ENCODE results near the gene TMEM94. TPM values are rescaled to one million over a fixed set of nuclear protein-coding genes. Genes with fewer than 3 reads are reported as not detected.

The TMEM94 gene
- total and polyA plus RNA-seq, 3 experiments from 2014 or later: 18.8 to 66.0 (median 63.3) TPM

DNA sequence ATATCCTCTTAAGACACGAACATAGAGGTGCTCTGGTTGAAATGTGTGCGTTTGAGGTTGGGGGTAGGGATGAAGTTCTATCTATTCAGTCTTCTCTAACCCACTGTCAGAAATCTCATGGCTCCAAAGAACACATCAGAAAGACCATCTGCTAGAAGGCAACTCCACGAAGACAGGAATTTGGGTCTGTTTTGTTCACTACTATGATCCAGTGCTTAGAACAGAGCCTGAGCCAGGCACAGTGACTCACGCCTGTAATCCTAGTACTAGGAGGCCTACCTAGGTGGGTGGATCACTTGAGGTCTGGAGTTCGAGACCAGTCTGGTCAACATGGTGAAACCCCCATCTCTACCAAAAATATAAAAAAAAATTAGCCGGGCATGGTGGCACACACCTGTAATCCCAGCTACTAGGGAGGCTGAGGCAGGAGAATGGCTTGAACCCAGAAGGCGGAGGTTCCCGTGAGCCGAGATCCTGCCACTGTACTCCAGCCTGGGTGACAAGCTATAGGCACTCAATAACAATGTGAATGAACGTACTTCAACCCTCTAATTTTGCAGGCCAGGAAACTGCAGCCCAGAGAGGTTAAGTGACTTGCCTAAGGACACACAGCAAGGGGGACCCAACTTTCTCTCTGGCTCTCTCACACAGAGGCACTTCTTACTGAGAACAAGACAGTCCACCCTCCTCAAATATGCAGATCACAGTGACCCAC is 56.6 kb downstream of the TMEM94 start:
- Histone ChIP-seq H3K4me3 (ENCODE audit: low read length) (no peak overlapping the region), H3K36me3 (ENCODE audit: insufficient read depth, low read length) (no peaks in the 10 kb centered on the region), H3K9me3 (ENCODE audit: low read length) (no peaks in the 10 kb centered on the region), H3K27me3 (ENCODE audit: insufficient read depth, low read length, poor library complexity, severe bottlenecking) (no peaks in the 10 kb centered on the region), H3K4me1 (ENCODE audit: insufficient read depth, low read length) (peaks cover 11% of the 10 kb centered on the region), H3K27ac (ENCODE audit: low read depth, low read length) (no peak overlapping the region)
- no peak for DNase-seq
- ChIA-PET CTCF (interaction anchor here (0.7 to 1.6 kb wide), 3 partner anchors 8 to 86 kb away, joined by 3 to 5 read pairs (median 3); no protein-coding TSS in a partner anchor), POLR2A (no interaction called here)
- Mint-ChIP-seq H3K4me3 (peak overlapping the region in 3 of 7 donors; percentile 52 to 62 (median 55)), H3K9me3 (no peaks in the 10 kb centered on the region), H3K27me3 (peaks cover 0 to 6% of the 10 kb centered on the region in 2 donors), H3K27ac (peak overlapping the region in 1 of 8 donors; percentile 33), H3K4me1 (peaks cover 11 to 12% (median 12%) of the 10 kb centered on the region in 3 donors), H3K36me3 (peaks cover 0 to 6% (median 0%) of the 10 kb centered on the region in 3 donors)

DNA sequence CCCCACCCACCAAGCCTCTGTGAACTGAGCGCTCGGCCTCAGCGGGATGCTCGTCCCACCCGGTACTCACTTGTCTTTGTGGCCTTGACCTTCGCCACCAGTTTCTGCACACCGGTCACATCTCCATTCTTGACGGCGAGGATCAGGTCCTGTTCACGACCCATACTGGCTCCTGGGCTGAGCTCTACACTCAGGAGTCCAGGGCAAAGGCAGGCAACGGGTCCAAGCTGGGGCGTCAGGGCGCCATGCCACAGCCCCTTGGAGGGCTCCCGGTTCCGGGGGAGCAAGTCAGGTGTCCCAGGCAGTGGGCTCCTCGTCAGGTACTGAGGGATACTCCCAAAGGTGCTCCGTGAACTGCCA is 57.2 kb downstream of the TMEM94 start:
- ChIA-PET POLR2A (no interaction called here), CTCF (interaction anchor here (1.6 kb wide), 1 partner anchor 9 kb away, joined by 5 read pairs; no protein-coding TSS in a partner anchor)
- Mint-ChIP-seq H3K9me3 (no peaks in the 10 kb centered on the region), H3K4me1 (peaks cover 17% of the 10 kb centered on the region in 3 donors), H3K4me3 (peak overlapping the region in 5 of 7 donors; percentile 39 to 82 (median 55)), H3K27me3 (peaks cover 0 to 5% of the 10 kb centered on the region in 2 donors), H3K36me3 (peaks cover 3 to 11% (median 3%) of the 10 kb centered on the region in 3 donors), H3K27ac (no peak overlapping the region)
- H3K4me1 ChIP-seq (ENCODE audit: insufficient read depth, low read length): peaks cover 16% of the 10 kb centered on the region
- H3K27me3 ChIP-seq (ENCODE audit: insufficient read depth, low read length, poor library complexity, severe bottlenecking): no peaks in the 10 kb centered on the region
- no peaks in the 10 kb centered on the region for H3K36me3 ChIP-seq (ENCODE audit: insufficient read depth, low read length)
- H3K27ac ChIP-seq (ENCODE audit: low read depth, low read length): no peak overlapping the region
- H3K4me3 ChIP-seq (ENCODE audit: low read length): no peak overlapping the region
- no peak for DNase-seq
- no peaks in the 10 kb centered on the region for H3K9me3 ChIP-seq (ENCODE audit: low read length)

DNA sequence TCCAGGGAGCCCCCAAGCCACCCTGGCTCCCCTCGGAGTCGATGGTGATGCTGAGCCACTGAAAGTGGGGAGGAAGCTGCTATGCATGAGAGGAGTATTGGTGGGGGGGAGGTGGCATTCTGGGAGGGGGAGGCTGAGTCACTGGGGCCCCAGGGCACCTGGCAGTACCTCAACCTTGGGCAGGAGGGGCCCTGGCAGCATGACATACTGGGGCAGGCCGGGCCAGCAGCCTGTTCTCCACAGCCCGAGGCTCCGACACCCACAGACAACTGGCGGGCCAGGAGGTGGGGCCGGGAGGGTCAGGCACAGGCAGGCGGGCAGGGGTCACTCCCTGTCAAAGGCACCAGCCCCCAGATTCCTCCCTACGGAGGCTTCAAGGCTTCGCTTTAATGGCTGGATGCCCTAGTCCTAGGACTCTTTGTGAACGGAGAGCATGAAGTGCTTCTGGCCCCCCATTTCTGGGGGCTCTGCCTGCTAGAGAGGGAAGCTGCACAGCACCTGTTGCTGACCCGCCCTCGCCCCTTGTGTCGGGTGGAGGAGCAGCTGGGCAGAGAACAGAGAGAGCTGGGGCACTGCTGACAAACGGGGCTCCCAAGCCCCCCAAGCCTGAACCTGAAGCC is 58.0 kb downstream of the TMEM94 start:
- Mint-ChIP-seq H3K36me3 (peaks cover 3 to 18% (median 10%) of the 10 kb centered on the region in 3 donors), H3K4me3 (peak overlapping the region in 6 of 7 donors; percentile 26 to 82 (median 57)), H3K27me3 (peaks cover 0 to 3% of the 10 kb centered on the region in 2 donors), H3K9me3 (no peaks in the 10 kb centered on the region), H3K27ac (no peak overlapping the region), H3K4me1 (peaks cover 24 to 25% (median 25%) of the 10 kb centered on the region in 3 donors)
- H3K27me3 ChIP-seq (ENCODE audit: insufficient read depth, low read length, poor library complexity, severe bottlenecking): no peaks in the 10 kb centered on the region
- no peak overlapping the region for H3K27ac ChIP-seq (ENCODE audit: low read depth, low read length)
- no peaks in the 10 kb centered on the region for H3K9me3 ChIP-seq (ENCODE audit: low read length)
- H3K4me3 ChIP-seq (ENCODE audit: low read length): no peak overlapping the region
- H3K36me3 ChIP-seq (ENCODE audit: insufficient read depth, low read length): no peaks in the 10 kb centered on the region
- DNase-seq: no peak
- ChIA-PET POLR2A (interaction anchor here (0.5 to 0.6 kb wide), 3 partner anchors 21 to 641 kb away, joined by 3 read pairs; no protein-coding TSS in a partner anchor), CTCF (interaction anchor here (0.7 to 1.6 kb wide), 2 partner anchors 9 to 10 kb away, joined by 3 to 5 read pairs; no protein-coding TSS in a partner anchor)
- H3K4me1 ChIP-seq (ENCODE audit: insufficient read depth, low read length): peaks cover 24% of the 10 kb centered on the region

DNA sequence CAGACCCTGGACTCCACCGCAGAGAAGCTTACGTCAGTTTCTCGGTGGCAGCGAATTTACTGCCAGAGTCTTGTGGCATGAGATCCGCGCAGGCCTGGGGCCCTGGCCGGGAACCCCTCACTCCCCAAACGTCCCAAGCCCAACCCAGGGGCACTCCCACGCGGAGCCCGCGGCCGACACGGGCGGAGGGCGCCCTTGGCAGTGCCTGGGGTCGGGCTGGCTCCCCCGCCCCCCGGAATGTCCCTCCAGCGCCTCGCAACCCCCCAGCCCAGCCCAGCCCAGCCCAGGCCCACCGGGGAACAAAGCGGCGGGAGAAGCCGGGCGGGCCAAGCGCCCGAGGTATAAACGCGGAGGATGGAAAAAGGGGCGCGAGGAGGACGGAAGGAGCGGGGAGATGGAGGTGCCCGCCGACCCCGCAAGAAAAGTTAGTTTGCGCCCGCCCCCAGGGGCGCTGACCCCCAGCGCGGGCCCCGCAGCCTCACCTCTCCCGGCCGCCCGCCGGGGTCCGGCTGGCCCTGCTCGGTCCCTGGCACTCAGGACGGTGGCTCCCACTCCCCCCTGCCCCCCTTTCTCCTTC is 58.6 kb downstream of the TMEM94 start:
- Mint-ChIP-seq H3K4me3 (peak overlapping the region in 6 of 7 donors; percentile 14 to 89 (median 52)), H3K9me3 (no peaks in the 10 kb centered on the region), H3K36me3 (peaks cover 3 to 22% (median 10%) of the 10 kb centered on the region in 3 donors), H3K4me1 (peaks cover 27 to 29% (median 28%) of the 10 kb centered on the region in 3 donors), H3K27ac (no peak overlapping the region), H3K27me3 (peaks cover 0 to 3% of the 10 kb centered on the region in 2 donors)
- DNase-seq: no peak
- CTCF ChIA-PET: interaction anchor here (0.7 to 1.6 kb wide), 2 partner anchors 8 to 11 kb away, joined by 3 to 5 read pairs; no protein-coding TSS in a partner anchor
- Histone ChIP-seq H3K27me3 (ENCODE audit: insufficient read depth, low read length, poor library complexity, severe bottlenecking) (no peaks in the 10 kb centered on the region), H3K4me1 (ENCODE audit: insufficient read depth, low read length) (peaks cover 27% of the 10 kb centered on the region), H3K27ac (ENCODE audit: low read depth, low read length) (no peak overlapping the region), H3K36me3 (ENCODE audit: insufficient read depth, low read length) (peaks cover 4% of the 10 kb centered on the region), H3K9me3 (ENCODE audit: low read length) (no peaks in the 10 kb centered on the region), H3K4me3 (ENCODE audit: low read length) (peak overlapping the region; percentile 88)
- POLR2A ChIA-PET: interaction anchor here (0.5 to 0.6 kb wide), 3 partner anchors 20 to 642 kb away, joined by 3 read pairs; no protein-coding TSS in a partner anchor

DNA sequence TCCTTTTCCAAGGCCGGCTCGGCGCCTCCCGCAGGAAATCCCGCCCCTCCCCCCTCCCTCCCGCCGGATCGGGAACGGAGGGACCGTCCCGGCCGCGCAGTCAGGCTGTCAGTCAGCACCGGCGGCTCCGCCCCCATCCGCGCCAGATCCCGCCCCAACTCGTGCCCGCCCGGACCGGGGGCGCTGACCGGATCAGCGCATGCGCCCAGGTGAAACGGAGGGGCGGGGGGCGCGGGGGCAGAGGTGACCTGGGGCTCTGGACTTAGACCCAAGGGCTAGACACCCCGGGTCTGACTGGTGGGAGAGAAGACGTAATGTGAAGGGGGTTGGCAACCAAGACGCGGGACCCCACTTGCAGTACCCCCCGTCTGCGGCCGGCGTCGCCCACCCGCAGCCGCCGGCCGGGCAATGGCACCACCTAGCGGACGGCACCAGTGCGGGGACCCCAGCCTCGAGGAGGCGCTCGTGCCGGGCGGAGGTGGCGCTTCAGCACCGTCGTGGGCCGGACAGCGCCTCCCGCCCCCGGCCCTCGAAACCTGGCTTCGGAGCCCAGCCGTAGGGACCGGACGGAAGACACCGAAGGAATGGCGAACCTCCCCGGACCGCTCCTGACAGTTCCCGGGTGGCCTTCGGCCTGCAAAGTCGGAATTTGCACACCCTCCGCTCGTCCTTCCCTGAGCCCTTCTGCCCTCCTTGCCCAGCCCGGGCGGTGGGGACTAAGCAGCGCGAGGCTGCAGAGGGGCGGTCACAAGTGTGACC is 59.2 kb downstream of the TMEM94 start, which contains the start of gene CASKIN2:
TSS of gene CASKIN2 (minus strand) at position 42 of the 759 bp plus-strand sequence. CDS start 1,733 bp downstream, outside the sequence.
- peak; percentile 70 to 83 (median 74) for DNase-seq
- peak within 1 kb of the TSS; percentile 88 for H3K4me3 ChIP-seq (ENCODE audit: low read length)
- POLR2A ChIA-PET: interaction anchor here (1.0 to 3.1 kb wide), 9 partner anchors 10 to 1211 kb away, joined by 3 to 44 read pairs (median 8); partner anchors contain the start of genes GRB2, JMJD6, LLGL2 and METTL23
- H3K27me3 Mint-ChIP-seq: peaks cover 0 to 3% of the 10 kb centered on the region in 2 donors
- peaks cover 28% of the 10 kb centered on the region for H3K4me1 ChIP-seq (ENCODE audit: insufficient read depth, low read length)
- peak within 1 kb of the TSS in 3 of 8 donors; percentile 42 to 64 (median 62) for H3K27ac Mint-ChIP-seq
- peak within 1 kb of the TSS; percentile 67 to 91 (median 81) for H3K4me3 Mint-ChIP-seq
- H3K4me1 Mint-ChIP-seq: peaks cover 27 to 29% (median 28%) of the 10 kb centered on the region in 3 donors
- CTCF ChIA-PET: interaction anchor here (0.7 to 2.4 kb wide), 19 partner anchors 9 to 179 kb away, joined by 3 to 18 read pairs (median 5); partner anchors contain the start of genes LLGL2, MYO15B, SMIM5 and TMEM94
- no peaks in the 10 kb centered on the region for H3K27me3 ChIP-seq (ENCODE audit: insufficient read depth, low read length, poor library complexity, severe bottlenecking)
- no peaks in the 10 kb centered on the region for H3K9me3 Mint-ChIP-seq
- no peaks in the 10 kb centered on the region for H3K9me3 ChIP-seq (ENCODE audit: low read length)
- peaks cover 3 to 23% (median 10%) of the 10 kb centered on the region in 3 donors for H3K36me3 Mint-ChIP-seq
- H3K36me3 ChIP-seq (ENCODE audit: insufficient read depth, low read length): peaks cover 7% of the 10 kb centered on the region
- no peak within 1 kb of the TSS for H3K27ac ChIP-seq (ENCODE audit: low read depth, low read length)

DNA sequence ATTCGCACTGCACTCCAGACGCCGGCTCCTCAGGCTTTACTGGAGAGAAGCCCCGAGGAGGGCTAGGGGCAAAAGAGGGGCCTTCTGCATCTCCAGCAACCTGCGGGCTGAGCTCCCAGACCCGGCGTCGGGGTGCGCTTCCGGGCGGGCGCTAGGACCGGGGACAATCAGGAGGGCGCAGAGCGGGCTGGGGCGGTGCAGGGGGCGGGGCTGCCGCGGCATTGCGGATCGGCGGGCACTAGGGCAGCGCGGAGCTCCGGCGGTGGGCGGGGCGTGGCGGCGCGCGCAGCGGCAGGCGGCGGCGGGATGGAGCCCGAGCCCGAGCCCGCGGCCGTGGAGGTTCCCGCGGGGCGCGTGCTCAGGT is 59.8 kb downstream of the TMEM94 start, which contains the start of gene TSEN54:
TSS of gene TSEN54 (plus strand) at position 274 of the 364 bp plus-strand sequence. CDS start at position 307, 33 bp downstream.
- CTCF ChIA-PET: interaction anchor here (0.7 to 2.4 kb wide), 20 partner anchors 9 to 227 kb away, joined by 3 to 18 read pairs (median 4); partner anchors contain the start of genes LLGL2, MYO15B, SLC25A19 and SMIM5
- no peaks in the 10 kb centered on the region for H3K9me3 Mint-ChIP-seq
- H3K27me3 Mint-ChIP-seq: peaks cover 0 to 3% of the 10 kb centered on the region in 2 donors
- H3K4me1 Mint-ChIP-seq: peaks cover 27 to 29% (median 28%) of the 10 kb centered on the region in 3 donors
- H3K4me3 Mint-ChIP-seq: peak within 1 kb of the TSS; percentile 79 to 92 (median 86)
- H3K27ac Mint-ChIP-seq: peak within 1 kb of the TSS; percentile 88 to 99 (median 98)
- POLR2A ChIA-PET: interaction anchor here (0.6 to 3.1 kb wide), 11 partner anchors 10 to 1210 kb away, joined by 3 to 44 read pairs (median 8); partner anchors contain the start of genes GRB2, JMJD6, LLGL2 and METTL23
- peaks cover 28% of the 10 kb centered on the region for H3K4me1 ChIP-seq (ENCODE audit: insufficient read depth, low read length)
- H3K36me3 ChIP-seq (ENCODE audit: insufficient read depth, low read length): peaks cover 7% of the 10 kb centered on the region
- peak within 1 kb of the TSS; percentile 53 for H3K27ac ChIP-seq (ENCODE audit: low read depth, low read length)
- H3K27me3 ChIP-seq (ENCODE audit: insufficient read depth, low read length, poor library complexity, severe bottlenecking): no peaks in the 10 kb centered on the region
- H3K36me3 Mint-ChIP-seq: peaks cover 3 to 28% (median 10%) of the 10 kb centered on the region in 3 donors
- peak; percentile 92 to 96 (median 93) for DNase-seq
- H3K4me3 ChIP-seq (ENCODE audit: low read length): peak within 1 kb of the TSS; percentile 88
- no peaks in the 10 kb centered on the region for H3K9me3 ChIP-seq (ENCODE audit: low read length)

All from CD8-positive, alpha-beta memory T cell (primary cell).